Calu3 (cell line): ENCODE measurements around the gene C1QTNF2. TPM values are rescaled to one million over a fixed set of nuclear protein-coding genes. Genes with fewer than 3 reads are reported as not detected.

Experiments
- BruUV-seq: library from RNA; stranded (reverse); fragments of 400-500 nt; replicated peaks from 2 replicates; lab custom pipeline; 2021; lab: Mats Ljungman, UMichigan
- CTCF ChIA-PET: fragments of 300-600 bp; sonication (Branson Sonifier 250); formaldehyde crosslinking; loops from one replicate; lab custom pipeline; 2022; ENCODE audit warnings: antibody characterized with exemption; lab: Charles Lee
- DNase-seq: peaks from one replicate; pipeline ENCODE4 v3.0.0; 2022
- H3K27ac Mint-ChIP-seq: one replicate; pipeline ENCODE4 v1.8.0; 2022; ENCODE audit warnings: mixed read lengths; ENCODE audit not compliant: unreplicated experiment
- H3K27me3 Mint-ChIP-seq: one replicate; pipeline ENCODE4 v1.8.0; 2022; ENCODE audit warnings: mixed read lengths; ENCODE audit not compliant: unreplicated experiment
- H3K36me3 Mint-ChIP-seq: one replicate; pipeline ENCODE4 v1.8.0; 2022; ENCODE audit warnings: mild to moderate bottlenecking, moderate library complexity, mixed read lengths; ENCODE audit not compliant: insufficient read depth, unreplicated experiment
- H3K4me1 Mint-ChIP-seq: one replicate; pipeline ENCODE4 v1.8.0; 2022; ENCODE audit warnings: mild to moderate bottlenecking, low read depth, mixed read lengths; ENCODE audit not compliant: unreplicated experiment
- H3K4me3 Mint-ChIP-seq: one replicate; pipeline ENCODE4 v1.8.0; 2022; ENCODE audit warnings: mild to moderate bottlenecking, low read depth, moderate library complexity, mixed read lengths; ENCODE audit not compliant: unreplicated experiment
- H3K9me3 Mint-ChIP-seq: one replicate; pipeline ENCODE4 v1.8.0; 2022; ENCODE audit warnings: low read depth, mixed read lengths; ENCODE audit not compliant: unreplicated experiment
- CTCF ChIP-seq: fragments of 200-600 bp; IDR thresholded peaks from one replicate; pipeline ENCODE4 v1.8.0; 2022; ENCODE audit warnings: antibody characterized with exemption; ENCODE audit not compliant: unreplicated experiment
- intact Hi-C: fragments of 100-400 bp; cut with micrococcal nuclease; formaldehyde crosslinking; loops from one replicate; pipeline ENCODE4 v1.10.0; 2022; ENCODE audit not compliant: unreplicated experiment
- total RNA-seq: library from RNA; stranded (reverse); gene quantifications from 2 replicates; pipeline ENCODE4 v1.2.3, GENCODE V29; 2022

Gene C1QTNF2
- total RNA-seq, 1 experiment from 2014 or later, result not detected

- Mint-ChIP-seq H3K4me3 (no peak overlapping the region), H3K36me3 (no peaks in the 10 kb centered on the region)
- CTCF ChIA-PET, result interaction anchor here (0.7 kb wide), 1 partner anchor 174 kb away, joined by 3 read pairs; no protein-coding TSS in a partner anchor
These were observed 7.9 kb upstream of the C1QTNF2 start for GRCh38 chr5:160378330-160378729.

GRCh38 chr5:160377651-160378050, 7.2 kb upstream of the C1QTNF2 start:
- intact Hi-C loops, result no loop called here
- BruUV-seq, result no TSS peak
- TF ChIP-seq CTCF, result no peak
- Mint-ChIP-seq H3K27ac (no peak overlapping the region), H3K27me3 (peaks cover 87% of the 10 kb centered on the region), H3K4me1 (no peaks in the 10 kb centered on the region), H3K36me3 (no peaks in the 10 kb centered on the region), H3K4me3 (no peak overlapping the region), H3K9me3 (no peaks in the 10 kb centered on the region)
- no peak for DNase-seq
- CTCF ChIA-PET, result interaction anchor here (0.7 kb wide), 1 partner anchor 322 kb away, joined by 8 read pairs; no protein-coding TSS in a partner anchor

More at GRCh38 chr5:160378330-160378729, 7.9 kb upstream of the C1QTNF2 start:
- TF ChIP-seq CTCF, result no peak
- no peak for DNase-seq
- Mint-ChIP-seq H3K4me1 (no peaks in the 10 kb centered on the region), H3K27ac (no peak overlapping the region), H3K27me3 (peaks cover 83% of the 10 kb centered on the region), H3K9me3 (no peaks in the 10 kb centered on the region)
- no TSS peak for BruUV-seq
- intact Hi-C loops, result no loop called here

GRCh38 chr5:160376416-160376815, 6.0 kb upstream of the C1QTNF2 start:
- no peaks in the 10 kb centered on the region for H3K36me3 Mint-ChIP-seq
- H3K4me3 Mint-ChIP-seq, result no peak overlapping the region
- CTCF ChIA-PET, result interaction anchor here (1.1 kb wide), 1 partner anchor 15 kb away, joined by 4 read pairs; no protein-coding TSS in a partner anchor
- no peak for DNase-seq
- intact Hi-C loops, result no loop called here
- no peak for TF ChIP-seq CTCF
- H3K27ac Mint-ChIP-seq, result no peak overlapping the region
- no peaks in the 10 kb centered on the region for H3K4me1 Mint-ChIP-seq
- no peaks in the 10 kb centered on the region for H3K9me3 Mint-ChIP-seq
- no TSS peak for BruUV-seq
- H3K27me3 Mint-ChIP-seq, result peaks cover 87% of the 10 kb centered on the region

GRCh38 chr5:160375701-160376100, 5.3 kb upstream of the C1QTNF2 start:
- no peaks in the 10 kb centered on the region for H3K36me3 Mint-ChIP-seq
- H3K27me3 Mint-ChIP-seq, result peaks cover 87% of the 10 kb centered on the region
- BruUV-seq, result no TSS peak
- no peaks in the 10 kb centered on the region for H3K4me1 Mint-ChIP-seq
- no peak for TF ChIP-seq CTCF
- CTCF ChIA-PET, result interaction anchor here (0.5 kb wide), 1 partner anchor 171 kb away, joined by 3 read pairs; no protein-coding TSS in a partner anchor
- intact Hi-C loops, result no loop called here
- no peaks in the 10 kb centered on the region for H3K9me3 Mint-ChIP-seq
- no peak overlapping the region for H3K4me3 Mint-ChIP-seq
- no peak for DNase-seq
- no peak overlapping the region for H3K27ac Mint-ChIP-seq
